ENCODE measurements around the gene ARMC3. TPM values are rescaled to one million over a fixed set of nuclear protein-coding genes. Genes with fewer than 3 reads are reported as not detected.

Gene ARMC3
- total RNA-seq, 1 experiment from 2014 or later: 0.09 TPM

- H3K56ac ChIP-seq (ENCODE audit: insufficient read length, low read depth, low read length): no peak overlapping the region
- no peak overlapping the region for H3K18ac ChIP-seq (ENCODE audit: insufficient read length, low read depth, low read length)
- Mint-ChIP-seq H3K27ac (no peak overlapping the region), H3K27me3 (ENCODE audit: low read depth) (peaks cover 8% of the 10 kb centered on the region), H3K9me3 (peaks cover 7 to 9% of the 10 kb centered on the region in 2 experiments; a peak in 4 of 5 replicates), H3K36me3 (ENCODE audit: insufficient read depth in 1 of 3, low read depth in 3 of 3) (peaks cover 0 to 2% (median 0%) of the 10 kb centered on the region in 3 experiments; a peak in 1 of 7 replicates), H3K4me1 (no peaks in the 10 kb centered on the region), H3K4me3 (no peak overlapping the region)
- H4K5ac ChIP-seq (ENCODE audit: insufficient read length, low read depth, low read length): no peak overlapping the region
- no peaks in the 10 kb centered on the region for H3K23me2 ChIP-seq (ENCODE audit: insufficient read length, low read depth, low read length, poor library complexity, severe bottlenecking)
- no peak overlapping the region for H2AK5ac ChIP-seq (ENCODE audit: insufficient read length, low read length)
- H3K79me2 ChIP-seq (ENCODE audit: insufficient read depth, low read length): no peaks in the 10 kb centered on the region
- no peak overlapping the region for H2BK5ac ChIP-seq (ENCODE audit: insufficient read length, low read length)
- H3K4me1 ChIP-seq (ENCODE audit: insufficient read depth, low read length): no peaks in the 10 kb centered on the region
- no peaks in the 10 kb centered on the region for H3K79me1 ChIP-seq (ENCODE audit: insufficient read depth, low read depth, low read length, poor library complexity, severe bottlenecking)
- H2BK120ac ChIP-seq (ENCODE audit: low read depth, low read length, poor library complexity, severe bottlenecking): no peak overlapping the region
- H2BK15ac ChIP-seq (ENCODE audit: low read depth, low read length): no peak overlapping the region
- no peak overlapping the region for H4K91ac ChIP-seq (ENCODE audit: insufficient read length, low read depth, low read length)
- H2AFZ ChIP-seq (ENCODE audit: low read length): no peak overlapping the region
- H3T11ph ChIP-seq (ENCODE audit: low read length): no peak overlapping the region
- TF ChIP-seq CTCF (conservative IDR thresholded peaks at IDR 0.05): no peak
- H2BK12ac ChIP-seq (ENCODE audit: insufficient read length, low read depth, low read length): no peak overlapping the region
- H4K8ac ChIP-seq (replicated peaks; ENCODE audit: insufficient read length, low read depth, low read length): no peak overlapping the region
- no peak overlapping the region for H2BK20ac ChIP-seq (ENCODE audit: low read depth, low read length, poor library complexity, severe bottlenecking)
- H3K9ac ChIP-seq (ENCODE audit: extremely low read depth, insufficient read length, low read length): no peak overlapping the region
- no CpG with 5 or more reads among the region's 2 CpGs for WGBS (ENCODE audit: extremely low coverage, insufficient read length, low lambda C conversion rate)
- no peak overlapping the region for H3K23ac ChIP-seq (ENCODE audit: insufficient read length, low read depth, low read length)
- H3K4ac ChIP-seq (ENCODE audit: low read depth, low read length): no peak overlapping the region
- no peak overlapping the region for H3K27ac ChIP-seq (ENCODE audit: insufficient read length, low read depth, low read length)
- no peaks in the 10 kb centered on the region for H4K20me1 ChIP-seq (ENCODE audit: control insufficient read depth, insufficient read depth, insufficient read length)
- H3K9me3 ChIP-seq (ENCODE audit: control insufficient read depth, low read depth, low read length): no peaks in the 10 kb centered on the region
- DNase-seq: no peak
- H3K4me2 ChIP-seq (ENCODE audit: insufficient read depth, insufficient read length, low read length): no peak overlapping the region
- H3K27me3 ChIP-seq (ENCODE audit: insufficient read depth, low read length): no peaks in the 10 kb centered on the region
- no peak overlapping the region for H3K14ac ChIP-seq (ENCODE audit: insufficient read depth, low read length)
Observed at GRCh38 chr10:23024002-23024401, 96.1 kb downstream of the ARMC3 start.

Measured in H9 (cell line).